Nephron (organoid): ENCODE results near the gene PDE3A.
A peak's percentile ranks its signal among the peaks of the same experiment; 100 is the strongest.

Source experiments
- H3K27ac Mint-ChIP-seq, 3 experiments: 2 replicates each; pipeline ENCODE4 v1.8.0; 2020; ENCODE audit warnings: mixed read lengths in 3 of 3, mild to moderate bottlenecking in 2 of 3, moderate library complexity in 1 of 3
- H3K27me3 Mint-ChIP-seq: 2 replicates; pipeline ENCODE4 v1.8.0; 2021; ENCODE audit warnings: low read depth, mild to moderate bottlenecking, moderate library complexity, mixed read lengths
- H3K36me3 Mint-ChIP-seq: 2 replicates; pipeline ENCODE4 v1.8.0; 2020; ENCODE audit warnings: low read depth, mixed read lengths
- H3K4me1 Mint-ChIP-seq: 2 replicates; pipeline ENCODE4 v1.8.0; 2020; ENCODE audit warnings: mixed read lengths
- H3K4me3 Mint-ChIP-seq, 3 experiments: 2 replicates each; pipeline ENCODE4 v1.8.0; 2020; ENCODE audit warnings: mild to moderate bottlenecking in 3 of 3, mixed read lengths in 3 of 3, moderate library complexity in 2 of 3
- H3K9me3 Mint-ChIP-seq: 2 replicates; pipeline ENCODE4 v1.8.0; 2020; ENCODE audit warnings: mixed read lengths
- CTCF ChIP-seq, 3 experiments: fragments of 200-600 bp; sonication (generic); IDR thresholded peaks; one replicate each; pipeline ENCODE4 v1.5.0; 2021; ENCODE audit warnings: antibody characterized with exemption in 3 of 3; ENCODE audit not compliant: unreplicated experiment in 3 of 3

PDE3A gene

DNA sequence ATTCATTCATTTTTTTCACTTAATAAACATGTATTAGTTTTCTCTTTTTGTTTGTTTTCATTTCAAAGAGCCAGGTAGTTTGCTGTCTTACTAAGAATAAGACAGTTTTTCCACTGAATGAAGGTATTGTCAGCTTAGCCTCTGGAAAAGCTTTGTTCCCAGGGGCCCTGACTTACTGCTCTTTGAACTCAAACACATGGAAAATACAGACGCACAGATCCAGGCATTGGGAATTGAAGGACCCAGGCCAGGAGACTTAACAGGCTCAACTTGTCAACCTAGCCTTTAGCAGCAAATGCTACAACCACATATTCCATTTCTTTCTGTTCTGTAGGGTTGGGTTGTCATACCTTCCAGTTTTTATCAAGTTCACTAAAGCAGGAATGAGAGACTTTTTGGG is 288.3 kb downstream of the PDE3A start:
- H3K4me1 Mint-ChIP-seq: no peaks in the 10 kb centered on the region
- TF ChIP-seq CTCF (IDR thresholded peaks at IDR 0.05; ENCODE audit: unreplicated experiment in 3 of 3): no peak

DNA sequence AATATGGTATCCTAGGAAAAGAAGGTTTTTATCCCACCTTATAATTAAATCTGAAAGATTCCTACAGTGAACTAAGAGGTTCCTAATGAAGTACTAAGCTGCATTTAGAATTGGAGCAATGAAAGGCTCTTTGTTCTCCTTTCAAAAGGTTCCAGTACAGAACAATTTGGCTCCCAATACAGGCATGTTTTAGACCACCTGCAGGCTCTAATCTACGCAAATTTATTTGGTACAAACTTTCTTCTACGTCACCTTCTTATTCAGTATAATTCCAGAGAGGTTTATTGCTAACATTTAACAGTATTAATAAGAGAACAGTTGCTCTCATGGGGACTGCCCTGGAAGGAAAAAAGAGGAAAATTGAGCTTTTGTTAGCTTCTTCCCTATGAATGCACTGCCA is 289.2 kb downstream of the PDE3A start:
- Mint-ChIP-seq H3K9me3 (peaks cover 27% of the 10 kb centered on the region), H3K27me3 (no peaks in the 10 kb centered on the region), H3K27ac (peak overlapping the region in 1 of 3 experiments; percentile 67), H3K4me1 (no peaks in the 10 kb centered on the region), H3K4me3 (no peak overlapping the region), H3K36me3 (peaks cover 68% of the 10 kb centered on the region)
- TF ChIP-seq CTCF (IDR thresholded peaks at IDR 0.05; ENCODE audit: unreplicated experiment in 3 of 3): no peak

More for the DNA sequence above, 288.3 kb downstream of the PDE3A start:
- Mint-ChIP-seq H3K9me3 (peaks cover 20% of the 10 kb centered on the region), H3K27ac (no peak overlapping the region), H3K36me3 (peaks cover 59% of the 10 kb centered on the region), H3K27me3 (no peaks in the 10 kb centered on the region), H3K4me3 (no peak overlapping the region)

DNA sequence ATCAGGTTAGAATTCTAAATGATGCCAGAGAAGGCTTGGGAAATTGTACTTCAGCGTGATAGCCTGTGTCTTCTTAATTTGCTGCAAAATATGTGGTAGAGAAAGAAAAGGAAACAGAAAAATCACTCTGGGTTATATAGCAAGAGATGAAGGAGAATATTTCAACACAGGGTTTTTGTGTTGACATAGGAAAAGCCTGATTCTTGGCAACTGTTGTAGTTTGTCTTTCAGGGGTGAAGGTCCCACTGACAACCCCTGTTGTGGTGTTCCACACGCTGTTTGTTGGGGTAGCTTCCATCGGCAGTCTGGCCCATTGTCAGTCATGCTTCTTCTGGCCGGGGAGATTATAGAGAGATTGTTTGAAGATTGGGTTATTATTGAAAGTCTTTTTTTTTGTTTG is 313.0 kb downstream of the PDE3A start:
- Mint-ChIP-seq H3K36me3 (peaks cover 35% of the 10 kb centered on the region), H3K4me1 (no peaks in the 10 kb centered on the region), H3K4me3 (no peak overlapping the region), H3K9me3 (peaks cover 8% of the 10 kb centered on the region), H3K27ac (no peak overlapping the region), H3K27me3 (no peaks in the 10 kb centered on the region)
- TF ChIP-seq CTCF (IDR thresholded peaks at IDR 0.05; ENCODE audit: unreplicated experiment in 3 of 3): no peak

- no peak within 1 kb of the TSS for H3K27ac Mint-ChIP-seq
- no peak for TF ChIP-seq CTCF (IDR thresholded peaks at IDR 0.05; ENCODE audit: unreplicated experiment in 3 of 3)
- H3K27me3 Mint-ChIP-seq: no peaks in the 10 kb centered on the region
- no peak within 1 kb of the TSS for H3K4me3 Mint-ChIP-seq
- no peaks in the 10 kb centered on the region for H3K36me3 Mint-ChIP-seq
- H3K4me1 Mint-ChIP-seq: no peaks in the 10 kb centered on the region
- no peaks in the 10 kb centered on the region for H3K9me3 Mint-ChIP-seq
These were observed 326.9 kb downstream of the PDE3A start, which contains the start of gene SLCO1C1 for GRCh38 chr12:20695232-20695631. TSS of gene SLCO1C1 (plus strand) at chr12:20695332. CDS start at chr12:20699577, 4,245 bp downstream.

GRCh38 chr12:20696181-20696905 is 328.0 kb downstream of the PDE3A start:
- no peak for TF ChIP-seq CTCF (IDR thresholded peaks at IDR 0.05; ENCODE audit: unreplicated experiment in 3 of 3)
- no peaks in the 10 kb centered on the region for H3K4me1 Mint-ChIP-seq
- no peak overlapping the region for H3K4me3 Mint-ChIP-seq
- H3K36me3 Mint-ChIP-seq: no peaks in the 10 kb centered on the region
- no peaks in the 10 kb centered on the region for H3K27me3 Mint-ChIP-seq
- no peaks in the 10 kb centered on the region for H3K9me3 Mint-ChIP-seq
- no peak overlapping the region for H3K27ac Mint-ChIP-seq

- Mint-ChIP-seq H3K36me3 (no peaks in the 10 kb centered on the region), H3K27me3 (no peaks in the 10 kb centered on the region), H3K27ac (no peak overlapping the region), H3K9me3 (no peaks in the 10 kb centered on the region), H3K4me1 (no peaks in the 10 kb centered on the region), H3K4me3 (no peak overlapping the region)
- TF ChIP-seq CTCF (IDR thresholded peaks at IDR 0.05; ENCODE audit: unreplicated experiment in 3 of 3): no peak
These were observed 332.8 kb downstream of the PDE3A start for GRCh38 chr12:20701106-20701505.
